SK-N-SH (cell line): ENCODE measurements around the gene FABP6.
A peak's percentile ranks its signal among the peaks of the same experiment; 100 is the strongest.

Experiments used
- CTCF ChIP-seq: fragments of 200-600 bp; sonication (generic); IDR thresholded peaks from 2 replicates; pipeline ENCODE4 v1.6.1; 2017; ENCODE audit warnings: antibody characterized with exemption, mild to moderate bottlenecking, moderate library complexity
- EP300 ChIP-seq, 2 experiments: IDR thresholded peaks; 2 replicates each; pipeline versions ENCODE4 v1.4.0 to v1.6.1; 2012; ENCODE audit warnings: borderline replicate concordance in 1 of 2, low read depth in 1 of 2, low read length in 1 of 2
- EZH2phosphoT487 ChIP-seq: fragments of 200-600 bp; sonication (generic); IDR thresholded peaks from 2 replicates; pipeline ENCODE4 v1.6.1; 2017; ENCODE audit warnings: low read depth, mixed run types, mild to moderate bottlenecking, antibody characterized with exemption, moderate library complexity, borderline replicate concordance
- GABPA ChIP-seq: IDR thresholded peaks from 2 replicates; pipeline ENCODE4 v1.4.0; 2012; ENCODE audit warnings: low read depth, mild to moderate bottlenecking
- MEF2A ChIP-seq: IDR thresholded peaks from 2 replicates; pipeline ENCODE4 v1.4.0; 2012; ENCODE audit warnings: low read depth, borderline replicate concordance
- MXI1 ChIP-seq: IDR thresholded peaks from 2 replicates; pipeline ENCODE4 v1.6.1; 2012; ENCODE audit warnings: mild to moderate bottlenecking, low read depth, low read length, improper control_type of control experiment
- NFIC ChIP-seq: IDR thresholded peaks from 2 replicates; pipeline ENCODE4 v1.4.0; 2012; ENCODE audit warnings: borderline replicate concordance
- PBX3 ChIP-seq: IDR thresholded peaks from 2 replicates; pipeline ENCODE4; 2012
- RAD21 ChIP-seq: IDR thresholded peaks from 2 replicates; pipeline ENCODE4 v1.6.1; 2012; ENCODE audit warnings: mild to moderate bottlenecking, low read length
- REST ChIP-seq: IDR thresholded peaks from 2 replicates; pipeline ENCODE4 v1.6.1; 2012; ENCODE audit warnings: mild to moderate bottlenecking, low read depth, low read length, moderate library complexity
- TCF12 ChIP-seq: IDR thresholded peaks from 2 replicates; pipeline ENCODE4 v1.4.0; 2012
- YY1 ChIP-seq: IDR thresholded peaks from 2 replicates; pipeline ENCODE4 v1.4.0; 2012; ENCODE audit warnings: low read depth, mild to moderate bottlenecking
- TF ChIP-seq, protein P1 (sequence below): fragments of 150-350 bp; IDR thresholded peaks from 2 replicates; pipeline ENCODE4 v1.6.1; 2017; ENCODE audit warnings: antibody characterized with exemption, low read length, low read depth, borderline replicate concordance

DNA sequence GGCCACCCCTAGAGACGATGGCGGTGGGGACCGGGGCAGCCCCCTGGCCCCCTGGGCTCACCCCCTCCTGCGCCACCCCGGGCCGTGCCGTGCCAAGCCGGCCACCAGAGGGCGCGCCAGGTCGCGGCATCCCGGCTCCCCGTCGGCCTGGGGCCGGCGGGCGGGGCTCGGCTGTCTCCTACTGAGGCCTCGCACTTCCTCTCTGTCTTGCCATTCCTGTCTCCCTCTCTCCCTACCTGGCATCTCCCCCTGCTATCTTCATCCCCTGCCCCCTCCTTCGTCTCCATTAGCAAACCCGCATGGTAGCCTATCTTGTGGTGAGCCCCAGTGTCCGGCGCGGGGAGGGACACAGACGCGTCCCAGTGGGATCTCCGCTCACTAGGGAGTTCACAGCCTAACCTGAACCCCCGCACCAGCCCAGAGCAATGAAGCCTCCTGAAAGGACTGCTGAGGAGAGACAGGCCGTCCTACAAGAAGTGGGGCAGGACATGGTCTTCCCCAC is 29.8 kb upstream of the FABP6 start:
- TF ChIP-seq, protein P1, sequence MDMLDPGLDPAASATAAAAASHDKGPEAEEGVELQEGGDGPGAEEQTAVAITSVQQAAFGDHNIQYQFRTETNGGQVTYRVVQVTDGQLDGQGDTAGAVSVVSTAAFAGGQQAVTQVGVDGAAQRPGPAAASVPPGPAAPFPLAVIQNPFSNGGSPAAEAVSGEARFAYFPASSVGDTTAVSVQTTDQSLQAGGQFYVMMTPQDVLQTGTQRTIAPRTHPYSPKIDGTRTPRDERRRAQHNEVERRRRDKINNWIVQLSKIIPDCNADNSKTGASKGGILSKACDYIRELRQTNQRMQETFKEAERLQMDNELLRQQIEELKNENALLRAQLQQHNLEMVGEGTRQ, result no peak
- TF ChIP-seq CTCF, result peak; percentile 97
- TF ChIP-seq REST, result no peak
- peak; percentile 81 for TF ChIP-seq RAD21
- no peak for TF ChIP-seq EZH2phosphoT487
- no peak for TF ChIP-seq EP300 (IDR thresholded peaks at IDR 0.05; ENCODE audit: borderline replicate concordance in 1 of 2, low read depth in 1 of 2, low read length in 1 of 2)
- no peak for TF ChIP-seq TCF12
- TF ChIP-seq MXI1, result no peak
- TF ChIP-seq PBX3, result no peak
- TF ChIP-seq MEF2A, result no peak
- no peak for TF ChIP-seq GABPA
- no peak for TF ChIP-seq NFIC
- TF ChIP-seq YY1, result no peak
